Muscle layer of colon (tissue), 2 donors: ENCODE results near the gene CYLD.

ENCODE experiments used
- H3K27ac ChIP-seq: one replicate; pipeline ENCODE4 v1.7.0; 2013; ENCODE audit warnings: low read depth, mild to moderate bottlenecking, low read length, moderate library complexity
- H3K27me3 ChIP-seq, 2 donors: one replicate each; pipeline ENCODE4 v1.7.0; 2013; ENCODE audit warnings: low read length in 2 of 2, mild to moderate bottlenecking in 2 of 2; ENCODE audit not compliant: insufficient read depth in 2 of 2, control insufficient read depth in 1 of 2
- H3K36me3 ChIP-seq: one replicate; pipeline ENCODE4 v1.7.0; 2013; ENCODE audit warnings: mild to moderate bottlenecking, low read length; ENCODE audit not compliant: insufficient read depth
- H3K4me1 ChIP-seq: one replicate; pipeline ENCODE4 v1.7.0; 2013; ENCODE audit warnings: mild to moderate bottlenecking, low read length; ENCODE audit not compliant: insufficient read depth
- H3K4me3 ChIP-seq, 2 donors: one replicate each; pipeline ENCODE4 v1.7.0; 2013; ENCODE audit warnings: low read length in 2 of 2, low read depth in 1 of 2, mild to moderate bottlenecking in 1 of 2, moderate library complexity in 1 of 2
- H3K9ac ChIP-seq: one replicate; pipeline ENCODE4 v1.7.0; 2013; ENCODE audit warnings: low read length
- H3K9me3 ChIP-seq: one replicate; pipeline ENCODE4 v1.7.0; 2013; ENCODE audit warnings: mild to moderate bottlenecking, low read length
- donor health status: abdominal sarcoma.
- donor health status: Adenocarcinoma of cecum.

The CYLD gene

DNA sequence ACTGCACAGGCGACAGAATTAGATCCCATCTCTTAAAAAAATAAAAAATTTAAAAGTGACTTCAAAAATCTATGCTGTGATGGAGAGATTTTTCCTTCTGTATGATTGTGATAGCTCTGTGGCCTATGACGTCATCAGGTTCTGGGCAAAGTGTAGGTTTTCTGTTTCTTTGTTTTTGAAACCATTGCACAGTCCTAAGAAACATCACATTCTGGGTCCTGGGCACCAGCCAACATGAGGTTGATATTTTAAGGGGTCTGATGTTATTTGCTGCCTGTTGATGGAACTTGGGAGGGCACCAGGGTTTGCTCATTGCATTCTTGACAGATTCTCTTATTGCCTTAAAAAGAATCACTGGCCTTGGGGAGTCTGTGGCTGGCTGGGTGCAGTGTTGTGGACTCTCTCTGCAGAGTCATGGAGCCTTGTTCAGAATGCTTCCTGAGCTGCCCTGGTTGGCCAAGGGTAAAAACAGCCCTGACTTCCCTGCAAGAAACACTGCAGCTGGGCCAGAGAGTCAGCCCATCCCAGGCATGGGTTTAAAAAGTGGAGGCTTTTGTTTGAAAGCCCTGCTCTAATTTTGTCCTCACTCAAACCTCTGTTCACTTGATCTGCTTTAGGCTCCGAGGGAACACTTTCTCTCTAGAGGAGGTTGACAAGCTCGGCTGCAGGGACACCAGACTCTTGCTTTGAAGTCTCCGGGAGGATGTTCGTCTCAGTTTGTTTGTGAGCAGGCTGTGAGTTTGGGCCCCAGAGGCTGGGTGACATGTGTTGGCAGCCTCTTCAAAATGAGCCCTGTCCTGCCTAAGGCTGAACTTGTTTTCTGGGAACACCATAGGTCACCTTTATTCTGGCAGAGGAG is 10.5 kb upstream of the CYLD start:
- Histone ChIP-seq H3K36me3 (no peaks in the 10 kb centered on the region), H3K4me1 (peaks cover 6% of the 10 kb centered on the region), H3K4me3 (no peak overlapping the region), H3K9ac (no peak overlapping the region), H3K27ac (no peak overlapping the region), H3K9me3 (no peaks in the 10 kb centered on the region), H3K27me3 (no peaks in the 10 kb centered on the region)

DNA sequence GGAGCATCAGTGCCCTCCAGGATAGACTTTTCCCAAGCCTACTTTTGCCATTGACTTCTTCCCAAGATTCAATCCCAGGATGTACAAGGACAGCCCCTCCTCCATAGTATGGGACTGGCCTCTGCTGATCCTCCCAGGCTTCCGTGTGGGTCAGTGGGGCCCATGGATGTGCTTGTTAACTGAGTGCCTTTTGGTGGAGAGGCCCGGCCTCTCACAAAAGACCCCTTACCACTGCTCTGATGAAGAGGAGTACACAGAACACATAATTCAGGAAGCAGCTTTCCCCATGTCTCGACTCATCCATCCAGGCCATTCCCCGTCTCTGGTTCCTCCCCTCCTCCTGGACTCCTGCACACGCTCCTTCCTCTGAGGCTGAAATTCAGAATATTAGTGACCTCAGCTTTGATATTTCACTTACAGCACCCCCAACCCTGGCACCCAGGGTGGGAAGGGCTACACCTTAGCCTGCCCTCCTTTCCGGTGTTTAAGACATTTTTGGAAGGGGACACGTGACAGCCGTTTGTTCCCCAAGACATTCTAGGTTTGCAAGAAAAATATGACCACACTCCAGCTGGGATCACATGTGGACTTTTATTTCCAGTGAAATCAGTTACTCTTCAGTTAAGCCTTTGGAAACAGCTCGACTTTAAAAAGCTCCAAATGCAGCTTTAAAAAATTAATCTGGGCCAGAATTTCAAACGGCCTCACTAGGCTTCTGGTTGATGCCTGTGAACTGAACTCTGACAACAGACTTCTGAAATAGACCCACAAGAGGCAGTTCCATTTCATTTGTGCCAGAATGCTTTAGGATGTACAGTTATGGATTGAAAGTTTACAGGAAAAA is 9.7 kb upstream of the CYLD start:
- Histone ChIP-seq H3K9ac (no peak overlapping the region), H3K9me3 (no peaks in the 10 kb centered on the region), H3K27ac (no peak overlapping the region), H3K4me1 (peaks cover 6% of the 10 kb centered on the region), H3K36me3 (no peaks in the 10 kb centered on the region), H3K27me3 (no peaks in the 10 kb centered on the region), H3K4me3 (no peak overlapping the region)

DNA sequence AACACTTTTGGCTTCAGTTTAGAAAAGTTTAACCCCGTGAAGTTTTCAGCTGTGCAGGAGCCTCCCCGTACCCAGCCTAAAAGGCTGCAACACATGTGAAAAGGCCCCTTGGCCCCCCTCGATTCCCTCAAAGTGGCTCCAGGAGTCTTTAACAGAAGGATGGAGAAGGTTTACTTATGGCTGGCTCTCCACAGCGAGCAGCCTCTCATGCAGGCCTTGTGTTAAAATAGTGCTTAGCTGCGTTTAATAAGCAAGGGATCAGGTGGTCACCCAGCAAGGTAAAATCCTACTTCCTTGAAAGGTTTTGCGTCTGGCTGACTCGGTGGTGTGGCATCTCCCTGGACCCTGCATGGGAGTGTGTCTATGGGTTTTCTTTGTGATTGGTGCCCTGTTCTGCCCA is 8.4 kb upstream of the CYLD start:
- Histone ChIP-seq H3K4me1 (peaks cover 6% of the 10 kb centered on the region), H3K9ac (no peak overlapping the region), H3K9me3 (no peaks in the 10 kb centered on the region), H3K27me3 (no peaks in the 10 kb centered on the region), H3K27ac (no peak overlapping the region), H3K36me3 (no peaks in the 10 kb centered on the region), H3K4me3 (no peak overlapping the region)

DNA sequence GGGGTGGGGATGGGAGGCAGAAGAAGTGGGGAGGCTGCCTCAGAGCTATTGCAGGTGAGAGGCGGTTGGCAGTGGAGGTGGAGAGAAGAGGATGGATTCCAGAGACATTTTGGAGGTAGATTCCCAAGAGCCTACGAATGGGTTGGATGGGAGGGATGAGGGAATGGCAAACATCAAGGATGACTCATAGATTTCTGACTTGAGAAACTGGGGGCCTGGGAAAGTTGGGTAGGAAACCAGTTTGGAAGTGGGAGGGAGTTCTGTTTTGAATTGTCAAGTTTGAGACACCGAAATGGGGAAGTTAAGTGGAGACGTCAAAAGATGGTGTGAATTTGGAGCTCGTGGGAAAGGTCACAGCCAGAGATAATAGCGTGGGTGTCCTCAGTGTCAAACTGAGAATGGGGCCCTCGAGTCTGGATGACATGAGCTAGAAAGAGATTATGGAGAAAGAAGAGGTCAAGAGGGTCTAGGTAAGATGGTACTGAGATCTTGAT is 6.2 kb upstream of the CYLD start:
- Histone ChIP-seq H3K9ac (no peak overlapping the region), H3K36me3 (no peaks in the 10 kb centered on the region), H3K4me3 (no peak overlapping the region), H3K4me1 (peaks cover 6% of the 10 kb centered on the region), H3K9me3 (no peaks in the 10 kb centered on the region), H3K27ac (no peak overlapping the region), H3K27me3 (no peaks in the 10 kb centered on the region)

DNA sequence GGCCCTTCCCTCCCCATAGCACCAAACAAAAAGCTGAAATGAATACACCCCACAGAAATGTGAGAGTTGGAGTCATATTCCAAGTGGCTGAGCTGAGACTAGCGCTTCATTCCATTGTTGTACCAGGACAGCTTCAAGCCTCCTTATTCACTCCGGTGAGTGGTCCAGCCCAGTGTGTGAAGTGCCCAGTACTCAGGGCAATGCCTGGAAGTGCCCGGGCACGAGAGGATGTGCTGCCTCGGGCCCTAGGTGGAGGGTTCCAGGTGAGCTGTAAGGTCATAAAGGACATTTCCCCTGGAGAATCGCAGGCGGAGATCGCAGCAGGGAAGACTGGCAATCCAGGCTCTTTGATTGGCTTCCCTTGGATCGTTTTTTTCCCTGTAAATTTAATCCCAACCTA is 5.4 kb upstream of the CYLD start:
- Histone ChIP-seq H3K9me3 (no peaks in the 10 kb centered on the region), H3K27me3 (no peaks in the 10 kb centered on the region), H3K9ac (no peak overlapping the region), H3K36me3 (no peaks in the 10 kb centered on the region), H3K4me3 (no peak overlapping the region), H3K4me1 (peaks cover 6% of the 10 kb centered on the region), H3K27ac (no peak overlapping the region)

DNA sequence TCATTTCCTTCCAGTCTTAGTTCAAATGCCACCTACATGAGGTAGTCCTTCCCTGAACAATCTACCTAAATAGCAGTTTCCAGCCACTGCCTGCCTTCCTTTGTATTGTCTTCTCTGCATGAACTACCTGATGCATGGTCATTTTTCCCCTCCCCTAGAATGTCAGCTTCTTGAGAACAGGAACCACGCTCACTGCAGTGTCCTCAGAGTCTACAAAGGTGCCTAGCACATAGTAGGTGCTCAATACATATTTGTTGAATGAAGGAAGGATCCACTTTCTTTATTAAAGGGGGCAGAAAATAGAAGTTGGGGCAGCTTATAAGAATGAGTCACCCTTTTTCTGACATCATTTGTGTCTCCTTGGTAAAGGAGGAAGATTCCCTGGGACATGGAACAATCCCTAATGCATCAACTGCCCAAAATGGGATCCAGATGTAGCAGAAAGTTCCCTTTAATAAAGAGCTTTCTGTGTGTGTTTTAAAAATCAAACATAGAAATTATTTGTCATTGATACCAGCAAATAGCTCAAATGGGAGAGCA is 4.4 kb upstream of the CYLD start:
- Histone ChIP-seq H3K27me3 (no peaks in the 10 kb centered on the region), H3K9me3 (no peaks in the 10 kb centered on the region), H3K9ac (no peak overlapping the region), H3K36me3 (no peaks in the 10 kb centered on the region), H3K27ac (no peak overlapping the region), H3K4me3 (no peak overlapping the region), H3K4me1 (peaks cover 3% of the 10 kb centered on the region)

DNA sequence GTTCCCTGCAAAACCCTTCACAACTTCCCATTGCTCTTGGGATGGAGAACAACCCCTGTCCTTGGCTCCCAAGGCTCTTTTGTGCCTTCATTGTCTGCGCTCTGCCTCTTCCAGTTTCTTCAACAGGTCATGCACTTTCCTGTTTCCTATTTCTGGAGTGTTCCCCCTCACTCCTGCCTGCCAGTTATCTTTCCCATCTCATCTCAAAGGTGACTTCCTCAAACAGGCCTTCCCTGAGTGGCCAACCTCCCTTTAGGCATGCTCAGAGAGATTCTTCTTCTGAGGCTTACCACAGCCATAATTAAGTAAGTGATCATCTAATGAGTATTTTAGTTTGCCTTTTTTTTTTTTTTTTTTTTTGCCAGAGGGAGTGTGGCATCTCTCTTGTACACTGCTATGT is 2.9 kb upstream of the CYLD start:
- Histone ChIP-seq H3K9me3 (no peaks in the 10 kb centered on the region), H3K4me3 (no peak overlapping the region), H3K27me3 (no peaks in the 10 kb centered on the region), H3K4me1 (peaks cover 11% of the 10 kb centered on the region), H3K27ac (no peak overlapping the region), H3K36me3 (no peaks in the 10 kb centered on the region), H3K9ac (no peak overlapping the region)

DNA sequence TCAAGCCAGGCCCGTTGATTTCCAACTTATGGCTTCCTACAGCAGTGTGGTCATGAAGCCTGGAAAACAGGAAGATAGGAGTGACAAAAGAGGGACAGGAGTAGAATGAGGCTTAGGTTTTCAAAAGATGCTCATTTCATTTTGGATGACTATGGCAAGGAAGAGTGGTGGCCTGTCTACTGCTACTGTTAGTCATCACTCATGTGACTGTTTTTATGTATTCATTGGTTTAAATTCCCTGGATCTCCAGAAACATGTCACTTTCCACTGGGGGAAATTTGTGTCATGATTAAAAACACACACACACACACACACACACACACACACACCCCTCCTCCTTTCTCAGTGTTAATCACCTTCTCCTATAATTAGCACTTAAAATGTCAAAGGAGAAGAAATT is 1.1 kb upstream of the CYLD start:
- no peak overlapping the region for H3K27ac ChIP-seq

DNA sequence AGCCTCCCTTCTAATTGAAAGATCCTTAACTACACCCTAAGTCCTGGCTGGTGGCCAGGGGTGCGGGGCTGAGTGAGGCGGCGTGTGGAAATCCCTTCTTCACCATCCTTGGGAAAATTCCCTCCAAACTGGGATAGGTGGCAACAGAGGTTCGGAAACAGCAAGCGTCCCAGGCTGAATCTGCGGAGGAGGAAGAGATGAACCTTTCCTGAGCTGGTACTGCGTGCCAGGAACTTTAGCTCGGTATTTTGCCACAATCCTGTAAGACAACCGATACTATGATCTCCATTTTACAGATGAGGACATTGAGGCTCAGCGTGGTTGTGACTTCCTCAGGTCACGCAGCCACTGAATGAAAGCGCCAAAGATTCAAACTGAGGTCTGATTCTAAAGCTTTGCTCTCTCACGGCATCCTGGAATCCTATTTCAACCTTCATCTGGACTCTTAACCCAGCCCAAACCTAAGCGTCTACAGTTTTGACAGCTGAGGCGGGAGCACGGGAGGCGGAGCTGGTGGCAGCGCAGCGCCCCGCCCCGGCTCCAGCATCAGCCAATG is 583 bp upstream of the CYLD start:
- H3K36me3 ChIP-seq = no peaks in the 10 kb centered on the region

More for the DNA sequence above, 1.1 kb upstream of the CYLD start:
- H3K36me3 ChIP-seq = no peaks in the 10 kb centered on the region
- peaks cover 11% of the 10 kb centered on the region for H3K4me1 ChIP-seq
- H3K9ac ChIP-seq = no peak overlapping the region
- H3K4me3 ChIP-seq = no peak overlapping the region
- H3K9me3 ChIP-seq = no peaks in the 10 kb centered on the region
- H3K27me3 ChIP-seq = no peaks in the 10 kb centered on the region

DNA sequence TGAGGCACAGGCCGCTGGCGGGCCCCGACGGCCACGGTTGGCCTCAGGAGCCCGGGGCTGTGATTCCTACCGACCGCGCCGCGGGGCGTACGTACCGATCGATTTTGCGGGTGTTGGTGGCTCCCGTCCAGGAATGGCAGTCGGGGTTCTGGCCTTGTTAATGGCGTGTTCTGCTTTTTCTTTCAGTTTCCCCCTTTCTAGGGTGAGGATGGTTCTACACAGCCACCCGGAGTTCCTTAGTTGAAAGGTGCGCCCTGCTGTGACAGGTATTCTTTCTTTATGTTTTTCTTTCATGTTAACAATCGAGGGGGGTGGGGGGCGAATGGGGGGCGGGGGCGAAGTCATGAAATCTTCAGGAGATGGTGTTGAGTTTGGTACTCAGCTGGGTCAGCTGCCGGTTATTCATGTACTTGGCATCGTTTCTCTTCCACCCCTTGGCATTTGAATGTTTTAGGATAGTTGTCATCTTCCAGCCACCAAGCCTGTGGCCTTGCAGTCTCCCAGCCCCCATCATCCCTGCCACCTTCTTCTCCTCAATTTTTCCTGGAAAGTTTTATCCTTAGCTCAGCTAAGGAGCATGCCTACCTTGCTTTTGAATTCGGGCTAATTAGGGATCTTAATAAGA is 802 bp downstream of the CYLD start:
- H3K9ac ChIP-seq = peak overlapping the region; percentile 59
- H3K27ac ChIP-seq = peak overlapping the region; percentile 79
- peaks cover 17% of the 10 kb centered on the region for H3K4me1 ChIP-seq
- H3K27me3 ChIP-seq = no peaks in the 10 kb centered on the region
- peak overlapping the region; percentile 70 to 87 for H3K4me3 ChIP-seq
- no peaks in the 10 kb centered on the region for H3K9me3 ChIP-seq
- no peaks in the 10 kb centered on the region for H3K36me3 ChIP-seq

More for the DNA sequence above, 583 bp upstream of the CYLD start:
- Histone ChIP-seq H3K27ac (peak overlapping the region; percentile 5), H3K9me3 (no peaks in the 10 kb centered on the region), H3K9ac (peak overlapping the region; percentile 37), H3K4me1 (peaks cover 11% of the 10 kb centered on the region), H3K27me3 (no peaks in the 10 kb centered on the region), H3K4me3 (peak overlapping the region; percentile 55 to 63)
